ENCODE results near the gene DPYD.

DPYD gene

DNA sequence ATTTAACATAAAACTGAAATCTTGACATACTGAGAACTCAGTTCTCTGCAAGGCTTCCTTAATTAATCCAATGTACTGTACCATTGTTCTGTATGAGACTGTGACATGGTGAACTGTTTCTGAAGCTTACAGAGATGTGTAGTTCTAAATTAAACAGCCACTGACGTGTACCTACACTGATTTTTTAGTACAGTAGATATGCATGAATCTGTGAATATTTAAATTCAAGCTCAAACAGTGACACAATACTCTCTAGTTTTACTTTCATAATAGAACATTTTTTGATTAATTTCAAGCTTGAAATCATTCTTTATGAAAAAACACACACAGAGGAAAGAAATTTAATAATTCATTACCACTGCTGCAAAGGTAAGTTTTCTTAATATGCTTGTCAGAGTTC, 621.9 kb downstream of the DPYD start:
- DNase-seq (ENCODE audit: insufficient read length, low spot score) (no peak), FAIRE-seq (no peak)
- TF ChIP-seq SPI1 (IDR thresholded peaks at IDR 0.05; ENCODE audit: low read depth, low read length) (no peak), POLR2A (IDR thresholded peaks at IDR 0.05; ENCODE audit: low read depth, low read length) (no peak), POLR2AphosphoS5 (IDR thresholded peaks at IDR 0.05; ENCODE audit: low read depth, low read length) (no peak), POU2F2 (IDR thresholded peaks at IDR 0.05; ENCODE audit: low read depth, low read length) (no peak), PAX5 (IDR thresholded peaks at IDR 0.05; ENCODE audit: insufficient read depth, low read length, severe bottlenecking) (no peak), TAF1 (IDR thresholded peaks at IDR 0.05; ENCODE audit: low read depth, low read length) (no peak)

- FAIRE-seq (no peak), DNase-seq (ENCODE audit: insufficient read length, low spot score) (no peak)
- TF ChIP-seq PAX5 (IDR thresholded peaks at IDR 0.05; ENCODE audit: insufficient read depth, low read length, severe bottlenecking) (no peak), TAF1 (IDR thresholded peaks at IDR 0.05; ENCODE audit: low read depth, low read length) (no peak), SPI1 (IDR thresholded peaks at IDR 0.05; ENCODE audit: low read depth, low read length) (no peak), POLR2AphosphoS5 (IDR thresholded peaks at IDR 0.05; ENCODE audit: low read depth, low read length) (no peak), POU2F2 (IDR thresholded peaks at IDR 0.05; ENCODE audit: low read depth, low read length) (no peak), POLR2A (IDR thresholded peaks at IDR 0.05; ENCODE audit: low read depth, low read length) (no peak)
Measured at GRCh38 chr1:97297611-97298010, 623.2 kb downstream of the DPYD start.

GRCh38 chr1:97281962-97282361, 638.9 kb downstream of the DPYD start:
- DNase-seq (ENCODE audit: insufficient read length, low spot score) (no peak), FAIRE-seq (no peak)
- TF ChIP-seq PAX5 (IDR thresholded peaks at IDR 0.05; ENCODE audit: insufficient read depth, low read length, severe bottlenecking), result no peak
- TF ChIP-seq POLR2A (IDR thresholded peaks at IDR 0.05; ENCODE audit: low read depth, low read length), result no peak
- no peak for TF ChIP-seq POLR2AphosphoS5 (IDR thresholded peaks at IDR 0.05; ENCODE audit: low read depth, low read length)
- no peak for TF ChIP-seq POU2F2 (IDR thresholded peaks at IDR 0.05; ENCODE audit: low read depth, low read length)
- TF ChIP-seq TAF1 (IDR thresholded peaks at IDR 0.05; ENCODE audit: low read depth, low read length), result no peak
- TF ChIP-seq SPI1 (IDR thresholded peaks at IDR 0.05; ENCODE audit: low read depth, low read length), result no peak

GRCh38 chr1:97277891-97278654, 642.8 kb downstream of the DPYD start:
- DNase-seq (ENCODE audit: insufficient read length, low spot score) (no peak), FAIRE-seq (no peak)
- no peak for TF ChIP-seq SPI1 (IDR thresholded peaks at IDR 0.05; ENCODE audit: low read depth, low read length)
- TF ChIP-seq POLR2A (IDR thresholded peaks at IDR 0.05; ENCODE audit: low read depth, low read length), result no peak
- no peak for TF ChIP-seq POLR2AphosphoS5 (IDR thresholded peaks at IDR 0.05; ENCODE audit: low read depth, low read length)
- no peak for TF ChIP-seq TAF1 (IDR thresholded peaks at IDR 0.05; ENCODE audit: low read depth, low read length)
- no peak for TF ChIP-seq PAX5 (IDR thresholded peaks at IDR 0.05; ENCODE audit: insufficient read depth, low read length, severe bottlenecking)
- no peak for TF ChIP-seq POU2F2 (IDR thresholded peaks at IDR 0.05; ENCODE audit: low read depth, low read length)

- no peak for TF ChIP-seq TAF1 (IDR thresholded peaks at IDR 0.05; ENCODE audit: low read depth, low read length)
- no peak for TF ChIP-seq SPI1 (IDR thresholded peaks at IDR 0.05; ENCODE audit: low read depth, low read length)
- no peak for TF ChIP-seq POU2F2 (IDR thresholded peaks at IDR 0.05; ENCODE audit: low read depth, low read length)
- no peak for TF ChIP-seq PAX5 (IDR thresholded peaks at IDR 0.05; ENCODE audit: insufficient read depth, low read length, severe bottlenecking)
- TF ChIP-seq POLR2AphosphoS5 (IDR thresholded peaks at IDR 0.05; ENCODE audit: low read depth, low read length), result no peak
- TF ChIP-seq POLR2A (IDR thresholded peaks at IDR 0.05; ENCODE audit: low read depth, low read length), result no peak
- FAIRE-seq, result no peak
- no peak for DNase-seq (ENCODE audit: insufficient read length, low spot score)
Measured at GRCh38 chr1:97271916-97272788, 648.7 kb downstream of the DPYD start.

DNA sequence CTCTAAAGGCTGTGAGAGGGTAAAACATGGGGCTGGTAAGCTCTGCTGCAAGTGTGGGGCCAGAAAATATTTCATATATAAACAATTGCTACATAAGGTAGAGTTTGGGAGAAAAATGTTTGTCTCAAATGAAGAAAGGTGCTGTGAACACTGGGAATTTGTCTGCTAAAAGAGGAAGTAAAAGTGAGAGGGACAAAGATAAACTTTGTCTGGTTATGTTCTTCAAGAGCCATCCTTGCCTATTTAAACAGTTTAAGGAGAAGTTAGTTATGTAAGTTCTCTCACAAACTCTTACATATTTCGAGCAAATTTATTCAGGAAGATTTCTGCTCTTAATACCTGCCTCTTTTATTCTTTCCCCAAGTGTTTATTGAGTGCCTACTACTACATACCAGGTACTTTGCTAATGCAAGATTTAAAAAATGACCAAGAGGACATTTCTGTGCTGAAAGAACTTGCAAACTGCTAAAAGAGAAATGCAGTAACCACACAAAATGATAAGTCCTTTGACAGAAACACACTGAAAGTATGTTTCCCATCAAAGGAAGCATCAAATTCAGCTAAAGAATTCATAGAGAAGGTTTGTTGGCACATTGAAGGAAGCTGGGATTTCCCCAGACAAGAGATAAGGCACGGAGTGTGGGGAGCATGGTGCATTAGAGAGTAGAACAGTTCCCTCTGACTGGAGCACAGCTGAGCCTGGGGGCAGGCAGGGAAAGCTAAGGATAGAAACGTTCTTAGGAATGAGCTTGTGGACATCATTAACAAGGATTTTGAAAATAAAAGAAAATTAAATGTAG, 650.1 kb downstream of the DPYD start:
- TF ChIP-seq POLR2AphosphoS5 (IDR thresholded peaks at IDR 0.05; ENCODE audit: low read depth, low read length) (no peak), SPI1 (IDR thresholded peaks at IDR 0.05; ENCODE audit: low read depth, low read length) (no peak), PAX5 (IDR thresholded peaks at IDR 0.05; ENCODE audit: insufficient read depth, low read length, severe bottlenecking) (no peak)
- FAIRE-seq, result no peak
- no peak for DNase-seq (ENCODE audit: insufficient read length, low spot score)

- FAIRE-seq (no peak), DNase-seq (ENCODE audit: insufficient read length, low spot score) (no peak)
- no peak for TF ChIP-seq SPI1 (IDR thresholded peaks at IDR 0.05; ENCODE audit: low read depth, low read length)
- no peak for TF ChIP-seq POLR2A (IDR thresholded peaks at IDR 0.05; ENCODE audit: low read depth, low read length)
- no peak for TF ChIP-seq PAX5 (IDR thresholded peaks at IDR 0.05; ENCODE audit: insufficient read depth, low read length, severe bottlenecking)
- TF ChIP-seq TAF1 (IDR thresholded peaks at IDR 0.05; ENCODE audit: low read depth, low read length), result no peak
- TF ChIP-seq POLR2AphosphoS5 (IDR thresholded peaks at IDR 0.05; ENCODE audit: low read depth, low read length), result no peak
- TF ChIP-seq POU2F2 (IDR thresholded peaks at IDR 0.05; ENCODE audit: low read depth, low read length), result no peak
Measured at GRCh38 chr1:97265630-97266029, 655.2 kb downstream of the DPYD start.

DNA sequence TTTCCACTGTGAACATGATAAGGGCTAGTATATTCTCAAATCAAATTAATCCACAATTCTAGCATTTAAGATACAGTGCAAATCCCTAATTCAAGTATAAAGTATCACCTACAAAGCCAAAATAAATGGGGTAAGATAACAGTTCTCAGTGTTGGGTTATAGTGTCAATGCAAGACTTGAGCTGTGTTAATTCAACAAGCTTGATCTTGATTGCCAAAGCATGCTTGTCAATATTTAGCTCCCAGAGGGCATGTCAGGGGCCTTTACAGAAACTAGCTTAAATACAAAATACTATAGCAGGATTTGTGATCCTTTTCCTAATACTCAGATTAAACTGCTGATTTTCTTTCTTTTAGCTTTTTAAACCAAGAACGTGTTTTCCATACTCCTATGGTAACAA, 658.0 kb downstream of the DPYD start:
- no peak for TF ChIP-seq POLR2AphosphoS5 (IDR thresholded peaks at IDR 0.05; ENCODE audit: low read depth, low read length)
- no peak for TF ChIP-seq TAF1 (IDR thresholded peaks at IDR 0.05; ENCODE audit: low read depth, low read length)
- no peak for TF ChIP-seq POU2F2 (IDR thresholded peaks at IDR 0.05; ENCODE audit: low read depth, low read length)
- TF ChIP-seq PAX5 (IDR thresholded peaks at IDR 0.05; ENCODE audit: insufficient read depth, low read length, severe bottlenecking), result no peak
- no peak for TF ChIP-seq POLR2A (IDR thresholded peaks at IDR 0.05; ENCODE audit: low read depth, low read length)
- TF ChIP-seq SPI1 (IDR thresholded peaks at IDR 0.05; ENCODE audit: low read depth, low read length), result no peak
- FAIRE-seq, result no peak
- no peak for DNase-seq (ENCODE audit: insufficient read length, low spot score)
